ENCODE measurements around the gene CCL8.
"Not testable (repeated sequence)": the region's sequence is repeated elsewhere in the genome, so short reads cannot be mapped to it uniquely, and the experiment has no call there.

Gene CCL8

GRCh38 chr17:34311291-34311690, 7.9 kb upstream of the CCL8 start:
- H3K4me3 ChIP-seq (ENCODE audit: low read depth, low read length): no peak overlapping the region
- no peak for DNase-seq (ENCODE audit: low read depth)
- no peak for TF ChIP-seq CTCF (conservative IDR thresholded peaks at IDR 0.05; ENCODE audit: low read depth, low read length)

GRCh38 chr17:34312080-34312479, 7.2 kb upstream of the CCL8 start:
- peak; percentile 85 for DNase-seq (ENCODE audit: low read depth)
- no peak overlapping the region for H3K4me3 ChIP-seq (ENCODE audit: low read depth, low read length)
- no peak for TF ChIP-seq CTCF (conservative IDR thresholded peaks at IDR 0.05; ENCODE audit: low read depth, low read length)

- DNase-seq (ENCODE audit: low read depth): peak; percentile 40
- TF ChIP-seq CTCF (conservative IDR thresholded peaks at IDR 0.05; ENCODE audit: low read depth, low read length): no peak
- H3K4me3 ChIP-seq (ENCODE audit: low read depth, low read length): no peak overlapping the region
These were observed 6.1 kb upstream of the CCL8 start for GRCh38 chr17:34313164-34313563.

- peak; percentile 65 for DNase-seq (ENCODE audit: low read depth)
- TF ChIP-seq CTCF (conservative IDR thresholded peaks at IDR 0.05; ENCODE audit: low read depth, low read length): no peak
- H3K4me3 ChIP-seq (ENCODE audit: low read depth, low read length): no peak overlapping the region
These were observed 5.0 kb upstream of the CCL8 start for GRCh38 chr17:34314279-34314678.

DNA sequence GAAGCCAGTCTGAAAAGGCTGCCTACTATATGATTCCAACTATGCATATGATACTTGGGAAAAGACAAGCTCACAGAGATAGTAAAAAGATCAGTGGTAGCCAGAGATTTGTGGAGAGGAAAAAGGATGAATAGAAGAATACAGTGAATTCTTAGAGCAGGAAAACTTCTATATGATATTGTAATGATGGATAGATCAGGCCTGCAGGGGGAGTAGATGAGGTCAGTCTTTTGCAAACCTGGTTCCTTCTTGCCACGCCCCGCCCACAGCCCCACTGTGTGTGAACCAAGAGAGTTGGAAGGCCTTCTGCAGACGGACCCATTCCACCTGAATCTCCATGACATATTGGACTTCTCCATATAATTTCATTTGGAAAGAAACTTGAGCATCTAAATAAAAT, 761 bp upstream of the CCL8 start:
- no peak overlapping the region for H3K4me3 ChIP-seq (ENCODE audit: low read depth, low read length)
- no peak for TF ChIP-seq CTCF (conservative IDR thresholded peaks at IDR 0.05; ENCODE audit: low read depth, low read length)
- no peak for DNase-seq (ENCODE audit: low read depth)

DNA sequence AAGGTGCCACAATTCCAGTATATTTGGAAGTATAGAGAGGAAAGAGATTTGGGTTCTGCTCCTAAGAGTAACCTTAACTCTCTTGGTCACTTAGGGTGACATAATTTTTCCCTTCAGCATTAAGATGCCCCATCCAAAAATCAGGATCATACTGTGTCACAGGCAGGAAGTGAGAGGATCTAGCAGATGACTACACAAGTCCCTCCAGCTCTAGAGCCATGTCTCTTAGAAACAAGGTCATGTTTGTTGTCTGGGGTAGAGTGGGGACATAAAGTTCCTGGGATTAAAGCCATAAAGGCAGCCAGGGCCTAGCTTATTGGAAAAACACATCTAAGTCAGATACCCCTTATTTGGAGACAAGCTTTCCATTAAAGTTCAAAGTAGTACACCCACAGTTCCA, 2.7 kb downstream of the CCL8 start:
- DNase-seq (ENCODE audit: low read depth): no peak
- H3K4me3 ChIP-seq (ENCODE audit: low read depth, low read length): no peak overlapping the region
- TF ChIP-seq CTCF (conservative IDR thresholded peaks at IDR 0.05; ENCODE audit: low read depth, low read length): no peak

- not testable (repeated sequence) for H3K4me3 ChIP-seq (ENCODE audit: low read depth, low read length)
- DNase-seq (ENCODE audit: low read depth): peak; percentile 44
These were observed 8.3 kb downstream of the CCL8 start for GRCh38 chr17:34327580-34327979.

- H3K4me3 ChIP-seq (ENCODE audit: low read depth, low read length): no peak overlapping the region
- no peak for TF ChIP-seq CTCF (conservative IDR thresholded peaks at IDR 0.05; ENCODE audit: low read depth, low read length)
- DNase-seq (ENCODE audit: low read depth): no peak
These were observed 18.5 kb downstream of the CCL8 start for GRCh38 chr17:34337701-34338100.
